ENCODE measurements around the gene COLEC11. TPM values are rescaled to one million over a fixed set of nuclear protein-coding genes. Genes with fewer than 3 reads are reported as not detected.

COLEC11 gene
- 1.2 TPM for total RNA-seq

GRCh38 chr2:3594493-3595281 lies at the start of gene COLEC11:
TSS of gene COLEC11 (plus strand) at chr2:3595112. CDS start at chr2:3604341, 9,229 bp downstream.

GRCh38 chr2:3558205-3559014 lies 36.5 kb upstream of the COLEC11 start, which contains the start of gene RNASEH1:
TSS of gene RNASEH1 (minus strand) at chr2:3558333. CDS start at chr2:3558260, 73 bp downstream.

GRCh38 chr2:3657881-3658280 lies 63.0 kb downstream of the COLEC11 start, which contains the start of gene ALLC:
TSS of gene ALLC (plus strand) at chr2:3658200. CDS start at chr2:3671158, 12,958 bp downstream.

Small RNA genes within 50 kb of the gene (small RNA-seq; reads per million reads assigned to genes)
- not detected for gene TMSB4XP2

Other genes with a start within 250 kb of the COLEC11 start
- gene EIPR1, start 217.3 kb upstream of the COLEC11 start, total RNA-seq, result 42.2 TPM
- gene TRAPPC12, start 215.4 kb upstream of the COLEC11 start, total RNA-seq, result 72.7 TPM
- 11.5 TPM for gene ADI1, start 75.6 kb upstream of the COLEC11 start, total RNA-seq
- 18.7 TPM for gene RNASEH1, start 36.8 kb upstream of the COLEC11 start, total RNA-seq
- 838 TPM for gene RPS7, start 19.9 kb upstream of the COLEC11 start, total RNA-seq
- not detected for gene ALLC, start 63.1 kb downstream of the COLEC11 start, total RNA-seq
- 0.69 TPM for gene DCDC2C, start 108.5 kb downstream of the COLEC11 start, total RNA-seq